ENCODE measurements around the gene ELFN1.

Gene ELFN1

DNA sequence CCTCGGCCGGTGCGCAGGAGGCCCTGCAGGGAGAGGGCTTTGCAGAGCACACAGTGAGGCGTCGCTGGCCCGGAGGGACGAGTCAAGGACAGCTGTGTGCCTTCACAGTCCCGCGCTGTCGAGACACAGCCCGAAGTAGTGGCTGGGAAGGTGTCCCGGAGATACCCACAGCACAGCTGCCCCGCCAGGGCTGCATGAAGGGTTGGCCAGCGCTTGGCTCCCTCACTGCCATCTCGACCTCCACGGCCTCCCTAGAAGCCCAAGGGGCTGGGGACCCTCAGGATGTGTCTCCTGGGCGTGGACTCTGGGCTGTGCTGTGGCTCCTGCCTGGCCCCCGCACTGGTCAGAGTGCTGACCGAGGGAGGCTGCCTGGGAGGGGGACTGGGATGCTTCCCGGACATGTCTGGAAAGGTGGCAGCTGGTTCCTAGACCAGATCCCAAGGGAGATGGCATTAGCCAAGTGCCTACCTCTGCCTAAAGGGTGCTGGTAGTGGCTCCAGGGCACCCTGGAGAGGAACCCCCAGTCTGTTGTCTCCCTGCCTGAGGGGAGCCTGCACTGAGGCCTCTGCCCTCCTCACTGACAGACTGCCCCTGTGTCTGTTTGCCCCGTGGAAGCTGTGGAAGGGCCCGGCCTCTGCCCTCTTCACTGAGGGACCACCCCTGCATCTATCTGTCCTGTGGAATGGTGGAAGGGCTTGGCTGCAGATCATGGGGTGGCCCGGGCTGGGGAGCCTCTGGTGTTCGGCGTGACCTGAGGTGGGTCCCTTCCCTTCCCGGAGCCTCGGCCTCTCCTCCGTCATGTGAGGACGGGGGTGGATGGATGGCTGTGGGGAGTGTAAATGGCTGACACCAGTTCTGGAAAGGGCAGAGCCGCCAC lies 5.8 kb downstream of the ELFN1 start:
- no peak for DNase-seq (ENCODE audit: low spot score)

DNA sequence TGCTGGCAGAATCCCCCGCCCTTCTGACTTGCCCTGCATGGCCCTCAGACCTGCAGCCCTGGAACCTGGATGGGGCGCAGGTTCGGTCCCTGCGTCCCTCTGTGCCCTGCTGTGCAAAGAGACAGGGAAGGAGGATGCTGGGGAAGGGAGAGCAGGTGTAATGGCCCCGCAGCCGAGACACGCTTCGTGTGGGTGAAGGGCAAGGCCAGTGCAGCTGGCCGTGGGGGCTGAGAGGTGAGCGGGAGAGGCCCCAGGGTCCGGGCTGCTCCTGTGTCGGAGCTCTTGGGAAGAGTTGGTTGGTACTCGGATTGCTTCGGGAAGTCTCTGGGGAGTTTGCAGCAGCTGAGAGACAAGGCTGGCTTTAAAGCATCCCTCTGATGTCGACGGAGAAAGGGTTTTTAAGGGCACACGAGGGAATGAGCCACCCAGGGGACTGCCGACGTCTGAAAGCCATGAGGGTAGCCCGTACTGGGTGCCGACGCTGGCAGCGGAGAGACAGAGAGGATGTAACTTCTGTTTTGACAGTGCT lies 6.5 kb downstream of the ELFN1 start:
- no peak for DNase-seq (ENCODE audit: low spot score)

- DNase-seq (ENCODE audit: low spot score): no peak
Measured at GRCh38 chr7:1677206-1678080, 7.4 kb downstream of the ELFN1 start.

DNA sequence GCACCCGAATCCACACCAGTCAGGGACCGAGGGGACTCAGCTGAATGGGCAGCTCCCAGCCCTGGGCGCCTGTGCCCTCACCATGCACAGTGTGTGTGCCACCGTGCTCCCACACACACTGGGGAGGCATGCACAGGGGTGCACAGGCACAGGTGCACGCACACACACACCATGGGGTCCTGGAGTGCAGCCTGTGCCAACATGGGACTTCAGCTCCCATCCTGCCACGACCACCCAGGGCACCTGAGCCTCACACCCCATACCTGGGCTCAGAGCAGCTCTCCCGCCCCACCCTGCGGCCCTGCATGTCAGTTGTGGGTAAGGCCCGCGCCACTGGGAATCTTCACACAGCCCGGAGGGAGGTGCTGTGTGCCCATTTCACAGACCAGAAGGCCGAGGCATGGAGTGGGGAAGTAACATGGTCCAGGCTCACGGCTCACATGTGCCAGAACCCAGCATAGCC lies 8.0 kb downstream of the ELFN1 start:
- DNase-seq (ENCODE audit: low spot score): no peak

DNA sequence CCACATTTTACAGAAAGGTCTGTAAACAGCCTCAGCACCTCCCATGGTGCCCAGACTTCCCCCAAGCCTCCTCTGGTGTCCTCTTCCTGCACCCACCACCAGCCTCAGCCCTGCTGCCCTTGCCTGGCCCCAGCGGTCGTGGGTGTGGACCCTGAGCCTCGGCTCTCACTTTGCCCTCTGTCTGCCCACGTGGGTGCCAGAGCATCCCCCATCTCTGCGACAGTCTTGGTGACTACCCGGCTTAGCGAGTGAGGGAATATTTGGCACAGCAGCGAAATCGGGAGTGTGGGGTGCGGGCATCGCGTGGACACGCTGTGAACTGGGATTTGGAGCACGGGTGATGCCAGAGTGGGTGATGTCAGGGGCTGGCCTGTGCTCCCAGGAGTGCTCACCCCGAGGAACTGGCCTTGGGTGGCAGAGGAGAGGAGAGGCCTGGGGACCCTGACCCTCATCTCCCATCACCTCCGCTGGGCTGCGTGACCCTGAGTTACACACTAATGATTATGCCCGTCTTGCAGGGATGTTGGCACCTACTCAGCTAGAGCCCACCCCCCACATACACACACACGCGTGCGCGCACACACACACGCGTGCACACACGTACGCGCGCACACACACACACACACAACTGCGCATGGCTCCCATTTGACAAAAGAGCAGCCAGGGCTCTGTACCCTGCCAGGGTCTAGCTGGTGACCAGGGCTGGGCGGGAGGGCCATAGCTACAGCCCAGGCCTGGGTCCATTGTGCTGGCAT lies 8.7 kb downstream of the ELFN1 start:
- no peak for DNase-seq (ENCODE audit: low spot score)

- no peak for DNase-seq (ENCODE audit: low spot score)
Measured at GRCh38 chr7:1679326-1679965, 9.4 kb downstream of the ELFN1 start.

- DNase-seq (ENCODE audit: low spot score): no peak
Measured at GRCh38 chr7:1679966-1680730, 10.1 kb downstream of the ELFN1 start.

DNA sequence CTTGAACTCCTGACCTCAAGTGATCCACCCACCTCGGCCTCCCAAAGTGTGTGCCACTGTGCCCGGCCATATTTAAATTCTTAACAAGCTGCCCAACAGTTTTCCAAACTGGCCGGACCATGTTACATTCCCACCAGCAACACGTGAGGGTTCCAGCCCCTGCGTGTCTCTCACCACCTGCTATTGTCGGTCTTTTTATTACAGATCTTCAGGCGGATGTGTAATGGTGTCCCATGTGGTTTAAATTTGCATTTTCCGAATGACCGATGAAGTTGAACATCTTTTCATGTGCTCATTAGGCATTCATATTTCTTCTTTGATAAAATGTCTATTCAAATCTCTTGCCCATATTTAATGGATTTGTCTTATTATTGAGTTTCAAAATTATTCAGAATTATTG lies 11.5 kb downstream of the ELFN1 start:
- DNase-seq (ENCODE audit: low spot score): no peak

GRCh38 chr7:1685000-1685624 lies 15.0 kb downstream of the ELFN1 start:
- no peak for DNase-seq (ENCODE audit: low spot score)

GRCh38 chr7:1688542-1688941 lies 18.5 kb downstream of the ELFN1 start:
- DNase-seq (ENCODE audit: low spot score): no peak

- no peak for DNase-seq (ENCODE audit: low spot score)
Measured at GRCh38 chr7:1689311-1689710, 19.2 kb downstream of the ELFN1 start.

- DNase-seq (ENCODE audit: low spot score): no peak
Measured at GRCh38 chr7:1690359-1690958, 20.4 kb downstream of the ELFN1 start.

DNA sequence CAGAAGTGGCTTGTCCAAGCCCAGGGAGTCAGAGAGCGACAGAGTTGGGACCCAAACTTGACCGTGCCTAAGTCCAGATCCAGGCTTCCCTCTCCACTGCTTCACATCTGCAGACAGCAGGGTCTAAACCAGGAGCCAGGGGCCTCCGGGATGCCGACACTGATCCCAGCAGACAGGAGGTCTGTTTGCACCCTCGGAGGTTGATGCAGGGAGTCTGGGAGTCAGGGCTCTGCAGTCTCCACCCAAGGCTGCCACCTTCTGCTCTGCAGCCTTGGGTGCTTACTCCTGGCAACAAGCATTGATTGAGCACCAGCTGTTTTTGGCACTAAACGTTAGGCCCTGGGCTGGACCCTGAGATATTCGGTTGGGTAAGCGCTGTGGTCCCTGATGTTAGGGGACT lies 21.0 kb downstream of the ELFN1 start:
- no peak for DNase-seq (ENCODE audit: low spot score)

DNA sequence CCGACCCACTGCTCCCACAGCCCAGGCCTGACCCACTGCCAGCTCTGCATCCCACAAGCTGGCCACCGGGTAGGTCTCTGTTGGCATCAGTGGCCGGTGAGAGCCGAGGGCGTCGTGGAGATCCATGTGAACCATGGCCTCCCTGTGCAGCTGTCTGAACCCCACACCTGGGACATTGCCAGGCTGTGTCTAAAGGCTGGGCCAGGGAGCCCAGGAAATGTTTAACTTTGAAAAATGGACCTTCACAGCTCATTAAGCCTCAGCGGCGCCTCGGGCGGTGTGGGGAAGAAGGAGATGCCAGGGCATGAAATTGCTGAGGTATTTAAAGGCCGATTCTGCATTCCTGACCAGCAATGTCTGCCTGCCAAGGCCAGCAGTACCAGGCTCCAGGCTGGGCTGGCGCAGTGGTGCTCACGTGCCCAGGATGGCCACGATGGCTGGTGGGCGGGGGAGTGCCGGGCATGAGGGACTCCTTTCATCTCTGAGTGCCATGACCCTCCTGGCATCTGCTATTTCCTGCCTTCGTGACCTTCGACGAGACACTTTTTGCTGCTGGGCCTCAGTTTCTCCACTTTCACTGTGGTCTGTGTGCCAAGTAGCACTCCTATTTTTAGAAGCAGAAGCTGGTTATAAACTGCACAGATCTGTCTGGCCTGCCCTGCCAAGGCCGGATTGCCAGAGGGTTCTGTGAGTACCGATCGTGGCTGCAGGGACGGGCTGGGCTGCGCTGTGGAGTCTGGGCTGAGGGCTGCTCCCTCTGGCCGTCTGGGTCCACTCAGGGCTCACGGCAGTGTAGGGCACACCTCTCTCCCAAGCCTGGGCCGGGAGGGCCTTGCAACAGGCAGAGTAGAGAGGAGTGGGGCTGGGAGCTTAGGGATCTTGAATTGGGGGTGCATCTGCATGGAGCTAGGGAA lies 21.8 kb downstream of the ELFN1 start:
- DNase-seq (ENCODE audit: low spot score): no peak

GRCh38 chr7:1692515-1693418 lies 22.7 kb downstream of the ELFN1 start:
- DNase-seq (ENCODE audit: low spot score): no peak

DNA sequence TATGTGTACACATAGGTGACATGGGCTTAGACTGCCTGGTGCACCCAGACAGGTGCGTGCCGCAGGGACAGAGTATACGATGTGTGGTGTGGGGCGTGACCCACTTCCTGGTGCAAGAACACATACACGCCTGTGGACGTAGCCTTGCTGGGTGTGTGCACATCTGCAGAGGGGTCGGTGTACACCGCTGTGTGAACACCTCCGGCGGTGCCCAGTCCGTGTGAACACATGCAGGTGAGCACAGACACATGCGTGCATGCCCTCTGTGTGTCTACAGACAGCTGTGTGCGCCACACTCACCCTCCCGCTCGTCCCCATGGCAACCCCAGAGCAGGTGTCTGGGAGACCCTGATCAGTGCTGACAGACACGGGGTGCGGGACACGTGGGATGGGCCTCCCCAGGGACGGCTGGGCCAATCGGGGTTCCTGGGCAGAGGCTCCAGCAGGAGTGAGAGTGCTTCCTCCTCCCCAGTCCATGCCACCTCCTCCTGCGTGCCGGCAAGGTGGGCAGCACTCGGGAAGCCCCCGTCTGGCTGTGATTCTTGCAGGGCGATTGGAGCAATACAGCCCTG lies 23.4 kb downstream of the ELFN1 start:
- DNase-seq (ENCODE audit: low spot score): peak; percentile 33

DNA sequence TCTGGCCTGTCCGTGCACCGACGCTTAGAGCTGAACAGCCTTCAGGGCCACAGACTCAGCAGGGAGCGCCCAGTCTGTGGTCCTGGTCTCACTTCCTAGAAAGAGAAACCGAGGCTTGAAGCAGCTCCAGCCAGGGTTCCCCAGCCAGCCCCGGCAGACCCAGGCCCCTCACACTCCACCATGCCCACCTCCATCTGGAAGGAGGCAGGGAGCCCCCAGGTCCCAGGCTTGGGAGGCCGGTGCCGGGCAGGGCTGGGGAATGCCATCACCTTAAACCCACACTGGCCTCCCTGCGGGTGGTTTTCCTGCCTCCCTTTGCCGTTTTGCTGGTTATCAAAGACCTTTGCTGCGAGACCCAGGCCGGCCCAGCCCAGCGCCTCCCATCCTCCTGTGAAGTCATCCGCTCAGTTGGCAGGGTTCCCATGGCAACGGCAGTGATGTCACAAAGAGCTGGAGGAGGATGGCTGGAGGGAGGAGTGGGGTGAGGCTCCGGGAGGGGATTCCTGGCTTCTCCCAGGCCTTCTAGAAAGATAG lies 24.0 kb downstream of the ELFN1 start:
- peak; percentile 74 for DNase-seq (ENCODE audit: low spot score)

Measured in putamen (tissue), 1 donor.